NOMO-1 treated with dmso at 0.1 percent for 144 hours (cell line): Measurements from ENCODE around the gene GAP43.

Experiments
- DNase-seq: peaks from one replicate; lab custom pipeline; 2025; ENCODE audit not compliant: unreplicated experiment; lab: John Stamatoyannopoulos, UW

The GAP43 gene

GRCh38 chr3:115627180-115628074, 4.1 kb downstream of the GAP43 start:
- DNase-seq: no peak

DNA sequence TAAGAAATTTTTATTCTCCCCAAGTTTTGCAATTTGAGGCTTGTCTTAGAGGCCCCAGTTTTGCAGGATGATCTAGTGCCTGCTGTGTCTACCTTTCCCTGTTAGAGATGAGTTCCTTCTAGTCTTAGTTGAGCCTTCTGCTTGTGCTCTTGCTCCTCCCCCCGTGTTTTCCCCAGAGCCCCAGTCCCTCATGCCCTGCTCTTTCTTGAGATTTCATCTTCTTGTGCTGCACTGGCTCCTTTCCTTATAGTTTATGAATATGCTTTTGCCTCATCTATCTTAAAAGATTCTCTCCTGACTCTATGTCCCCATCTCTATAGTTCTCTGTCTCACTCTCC, 4.7 kb downstream of the GAP43 start:
- no peak for DNase-seq

DNA sequence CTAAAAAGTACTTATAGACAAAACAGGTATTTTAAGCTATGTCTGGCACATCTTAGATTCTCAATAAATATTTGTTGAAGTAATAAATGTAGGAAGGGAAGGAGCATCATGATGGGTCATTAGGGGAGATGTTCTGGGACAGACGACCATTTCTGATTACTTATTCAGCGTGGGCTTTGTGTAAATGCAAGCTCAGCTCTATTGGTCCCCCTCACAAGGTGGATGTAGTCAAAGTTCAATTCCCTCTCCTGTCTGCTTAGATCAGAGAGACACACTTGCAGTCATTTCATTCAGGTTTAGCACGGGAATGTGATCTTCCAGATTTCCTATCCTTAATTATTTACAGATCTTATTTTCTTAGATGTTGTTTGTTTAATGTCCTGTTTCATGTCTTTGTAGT, 7.5 kb downstream of the GAP43 start:
- DNase-seq: no peak

DNA sequence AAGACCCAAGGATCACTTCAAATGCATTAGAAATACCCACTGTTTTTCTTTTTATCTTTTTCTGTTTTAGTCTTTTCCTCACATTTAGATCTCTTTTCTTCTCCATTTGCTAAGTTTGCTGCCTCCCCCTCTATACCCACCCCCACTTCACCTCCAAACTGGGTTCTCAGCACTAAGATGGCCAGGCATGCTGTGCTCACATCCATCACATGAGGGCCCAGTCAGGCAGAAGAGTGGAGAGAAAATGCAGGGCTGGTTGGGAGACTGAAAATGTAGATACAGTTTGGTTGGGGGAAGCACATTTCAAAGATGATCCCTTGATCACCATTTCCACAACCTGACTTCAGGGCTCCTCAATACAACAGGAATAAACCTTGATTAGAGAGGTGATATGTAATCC, 8.7 kb downstream of the GAP43 start:
- no peak for DNase-seq

DNA sequence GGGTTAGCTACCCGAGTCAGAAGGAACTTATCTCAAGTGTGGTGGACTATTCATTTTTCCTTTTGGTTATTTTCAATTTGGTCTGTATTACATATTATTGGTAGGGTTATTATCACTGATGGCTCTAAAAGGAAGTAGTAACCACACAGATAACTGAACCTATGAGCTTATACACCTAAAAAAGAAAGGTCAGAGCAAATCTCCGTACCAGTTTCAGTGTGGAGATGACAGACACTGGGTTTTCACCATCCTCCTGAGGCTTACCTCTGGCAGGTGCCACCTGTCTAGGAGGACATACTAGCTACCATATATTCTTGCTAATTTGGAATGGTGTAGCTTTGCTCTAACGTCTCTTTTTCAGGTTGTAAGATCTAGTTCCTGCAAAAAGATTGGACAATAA, 10.2 kb downstream of the GAP43 start:
- DNase-seq: no peak

DNA sequence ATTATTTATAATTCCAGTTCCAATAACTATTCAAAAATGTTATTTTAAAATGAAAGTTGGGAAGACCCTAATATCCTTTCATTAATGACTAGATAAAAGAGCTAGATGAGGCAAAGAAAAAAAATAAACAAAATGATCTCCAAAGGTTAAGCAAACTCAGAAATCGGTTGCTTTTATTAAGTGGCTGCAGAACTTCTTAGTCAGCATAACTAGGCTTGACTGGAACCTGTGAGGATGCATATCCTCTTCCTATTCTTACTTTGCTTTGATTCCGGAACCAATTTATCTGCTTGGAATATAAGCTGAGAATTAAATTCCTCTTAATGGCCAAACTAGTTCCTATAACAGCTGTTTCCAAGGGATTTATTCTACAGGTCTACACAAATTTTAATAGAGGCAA, 10.7 kb downstream of the GAP43 start:
- no peak for DNase-seq

DNA sequence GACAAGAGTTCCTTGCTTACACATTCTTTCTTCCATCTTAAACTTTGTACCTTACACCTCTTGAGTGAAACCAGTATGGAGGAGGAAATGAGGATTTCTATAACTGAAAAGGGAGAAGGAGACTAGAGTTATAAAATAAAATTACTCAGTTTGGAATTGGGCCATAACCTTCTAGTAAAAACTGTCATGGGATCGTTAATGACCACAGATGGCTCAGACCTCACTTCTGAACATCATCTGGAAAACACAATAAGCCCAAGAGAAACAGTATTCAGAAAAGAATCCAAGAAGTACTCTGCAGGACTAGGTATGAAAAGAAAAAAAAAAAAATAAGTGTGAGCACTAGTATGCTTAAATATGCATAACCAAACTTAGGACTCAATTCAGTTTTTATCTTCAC, 12.1 kb downstream of the GAP43 start:
- DNase-seq: no peak

DNA sequence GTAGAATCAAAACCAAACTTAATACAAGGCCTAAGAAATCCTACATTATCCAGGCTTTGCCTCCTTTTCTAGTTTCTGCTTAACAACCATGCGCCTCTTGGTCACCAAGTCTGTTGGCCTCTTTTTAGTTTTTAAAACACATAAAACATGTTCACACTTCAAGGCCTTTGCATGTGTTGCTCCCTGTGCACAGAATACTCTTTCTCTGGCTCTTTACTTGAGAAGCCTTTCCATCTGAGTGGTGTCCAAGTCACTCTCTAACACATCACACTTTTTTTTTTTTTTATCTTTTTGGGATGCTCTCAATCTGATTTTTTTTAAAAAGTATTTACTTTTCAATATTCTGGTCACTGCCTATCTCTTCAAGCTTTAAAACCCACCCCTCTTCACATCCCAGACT, 14.9 kb downstream of the GAP43 start:
- DNase-seq: no peak

DNA sequence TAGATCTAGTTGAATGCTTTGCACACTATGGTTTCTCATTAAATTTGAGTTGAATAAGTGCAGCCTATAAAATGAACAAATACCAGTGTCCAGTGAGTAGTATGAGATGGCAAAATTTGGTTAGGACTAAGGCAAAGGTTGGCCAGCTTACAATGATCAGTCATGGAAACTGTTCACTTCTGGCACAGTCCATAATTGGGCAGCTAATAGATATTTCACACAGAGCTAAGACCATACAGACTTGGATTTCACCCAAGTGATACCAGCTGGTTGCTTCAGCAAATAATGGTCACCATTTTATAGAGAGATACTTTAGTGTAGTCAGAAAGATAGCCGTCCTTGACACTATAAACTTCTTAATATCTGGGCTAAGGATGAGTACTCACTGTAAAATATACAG, 15.7 kb downstream of the GAP43 start:
- no peak for DNase-seq

DNA sequence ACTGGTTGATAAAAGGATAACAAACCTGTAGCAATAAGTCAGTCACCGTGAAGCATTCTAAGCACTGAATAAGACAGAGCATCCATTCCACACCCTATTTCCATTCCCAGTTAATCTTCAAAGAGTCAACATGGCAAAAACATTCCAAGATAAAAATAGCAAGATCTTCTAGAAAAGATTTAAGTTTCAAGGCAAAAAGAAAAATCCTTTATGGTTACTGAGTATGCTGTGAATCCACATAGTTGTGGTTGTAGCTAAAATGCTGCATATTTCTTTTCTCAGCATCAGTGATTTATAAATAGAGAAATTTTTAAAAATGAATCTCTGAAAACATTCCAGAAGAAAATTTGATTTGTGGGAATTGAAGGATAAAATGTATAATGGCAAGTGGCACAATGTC, 21.1 kb downstream of the GAP43 start:
- DNase-seq: no peak

GRCh38 chr3:115646027-115646690, 22.8 kb downstream of the GAP43 start:
- no peak for DNase-seq

GRCh38 chr3:115648559-115648958, 25.2 kb downstream of the GAP43 start:
- DNase-seq: no peak

DNA sequence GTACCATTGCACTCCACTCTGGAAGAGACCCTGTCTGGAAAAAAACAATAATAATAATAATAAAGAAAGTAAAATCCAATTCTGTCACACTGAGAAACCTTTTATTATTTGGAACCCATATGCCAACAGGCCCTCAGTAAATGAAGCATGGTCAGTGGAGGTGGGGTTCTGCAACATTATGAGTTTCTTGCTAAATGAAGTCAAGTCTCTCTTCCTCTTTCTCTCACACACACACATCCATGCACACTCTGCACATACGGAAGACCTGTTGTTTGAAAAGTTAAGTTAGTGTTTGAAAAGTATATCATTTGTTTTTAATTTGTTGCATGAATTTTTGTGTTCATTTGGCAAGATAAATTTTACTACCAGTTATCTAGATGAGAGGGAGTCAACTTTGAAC, 27.8 kb downstream of the GAP43 start:
- peak; percentile 86 for DNase-seq

DNA sequence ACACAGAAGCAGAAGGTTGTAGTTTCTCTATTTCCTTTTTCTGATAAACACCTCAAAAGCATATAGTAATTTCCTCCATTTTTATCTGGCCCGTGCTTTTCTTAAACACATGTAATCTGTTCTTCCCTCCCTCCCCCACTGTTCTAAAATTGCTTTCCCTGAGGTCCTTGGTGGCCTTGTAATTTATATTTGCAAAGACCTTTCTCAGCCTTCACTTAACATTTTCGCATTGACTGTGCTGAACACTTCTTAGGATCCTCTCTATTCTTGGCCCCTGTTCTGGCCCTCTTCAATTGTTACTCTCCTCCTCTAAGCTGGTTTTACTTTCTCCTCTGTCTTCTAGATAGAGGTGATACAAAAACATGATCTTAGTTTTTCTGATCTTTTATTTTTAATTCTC, 28.3 kb downstream of the GAP43 start:
- DNase-seq: no peak

DNA sequence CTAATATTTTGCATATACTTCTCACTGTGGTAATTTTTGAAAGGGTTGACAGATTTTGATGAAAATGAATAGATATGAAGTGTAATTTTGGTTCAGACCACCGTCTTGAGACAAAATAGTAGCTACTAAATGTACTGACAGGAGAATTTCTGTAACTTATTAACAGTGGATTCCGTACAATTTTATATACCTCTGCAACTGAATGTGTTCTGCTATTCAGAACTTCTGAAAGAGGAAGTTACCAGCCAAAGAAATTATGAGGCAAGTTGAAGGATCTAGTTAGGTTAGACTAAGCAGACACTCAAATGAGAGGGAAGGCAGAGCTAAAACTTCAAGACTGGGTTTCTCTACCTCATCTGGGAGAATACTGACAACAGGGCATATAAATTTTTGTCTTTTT, 29.4 kb downstream of the GAP43 start:
- DNase-seq: peak; percentile 64

DNA sequence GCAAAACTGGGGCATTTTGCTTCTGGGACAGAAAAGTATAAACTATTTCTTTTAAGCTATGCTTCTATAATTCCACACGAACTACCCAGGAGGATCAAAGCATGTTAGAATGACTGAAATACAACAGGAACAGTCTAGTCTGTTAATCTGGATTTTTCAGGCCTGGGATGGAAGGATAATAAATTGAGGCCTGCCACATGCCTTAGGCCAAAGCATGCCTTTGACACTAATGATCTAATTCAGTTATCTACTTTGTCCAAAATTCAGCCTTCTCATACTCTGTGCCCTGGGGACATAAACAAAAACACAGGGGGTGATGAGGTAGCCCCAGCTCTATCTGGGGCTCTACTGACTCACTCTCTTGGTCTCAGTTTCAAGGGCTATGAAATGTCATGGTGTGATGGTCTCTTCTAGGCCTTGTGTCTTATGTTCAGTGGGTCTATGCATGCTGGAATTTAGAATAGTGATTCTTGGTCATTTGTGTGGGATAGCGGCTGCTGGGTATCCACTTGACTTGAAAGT, 32.5 kb downstream of the GAP43 start:
- DNase-seq: no peak

- no peak for DNase-seq
These were observed 33.9 kb downstream of the GAP43 start for GRCh38 chr3:115657168-115657567.

DNA sequence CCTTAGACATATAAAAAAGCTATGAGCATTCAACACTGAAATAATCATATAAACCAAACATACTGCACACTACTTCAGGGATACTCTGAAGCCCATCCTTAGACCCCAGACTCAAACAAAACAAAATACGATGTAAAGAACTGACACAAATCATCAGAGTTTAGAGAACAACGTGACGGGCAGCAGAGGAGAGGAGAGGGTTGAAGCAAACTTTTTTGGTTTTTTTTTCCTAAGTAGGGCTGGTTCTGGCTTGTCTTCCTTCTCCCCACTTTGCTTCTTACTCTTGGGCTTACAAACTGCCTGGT, 34.7 kb downstream of the GAP43 start:
- DNase-seq: no peak

DNA sequence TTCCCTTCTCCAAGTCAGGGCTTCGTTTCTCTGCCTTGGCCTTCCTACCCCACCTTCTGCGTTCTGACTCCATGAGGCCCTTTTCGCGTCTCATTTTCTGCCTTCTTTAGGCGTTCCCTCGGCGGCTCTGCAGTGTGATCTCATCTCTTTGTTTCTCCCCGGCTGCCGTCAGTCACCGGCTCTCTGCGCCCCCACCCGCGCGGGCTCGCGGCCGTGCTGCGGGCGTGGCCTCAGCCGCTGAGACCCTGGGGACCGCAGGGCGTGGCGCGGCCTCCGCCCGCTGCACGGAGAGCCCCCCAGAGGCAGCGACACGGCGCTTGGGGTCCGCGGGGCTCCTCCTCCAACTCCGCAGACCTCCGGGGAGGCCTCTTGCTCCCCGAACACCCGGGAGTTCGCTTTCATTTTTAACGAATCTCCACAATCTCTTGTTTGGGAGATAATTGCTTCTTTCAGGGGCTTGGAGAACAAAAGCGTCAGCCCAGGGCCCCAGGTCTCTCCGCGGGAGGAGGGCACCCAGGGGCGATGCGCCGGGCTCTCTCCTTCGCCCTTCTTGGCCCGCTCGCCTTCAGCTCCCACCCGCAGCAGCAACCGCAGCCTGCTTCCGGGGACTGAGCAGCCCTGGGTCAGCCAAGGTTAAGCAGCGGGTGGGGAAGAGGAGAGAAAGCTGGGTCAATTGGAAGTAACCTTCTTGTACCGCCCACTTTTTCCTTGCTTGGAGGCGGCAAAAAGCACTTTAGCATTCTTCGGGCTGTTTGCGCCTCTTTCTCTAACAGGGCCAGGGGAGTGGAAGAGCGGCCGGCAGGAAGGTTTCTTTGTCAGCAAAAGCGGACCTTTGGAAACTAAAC, 35.2 kb downstream of the GAP43 start:
- DNase-seq: peak; percentile 41

DNA sequence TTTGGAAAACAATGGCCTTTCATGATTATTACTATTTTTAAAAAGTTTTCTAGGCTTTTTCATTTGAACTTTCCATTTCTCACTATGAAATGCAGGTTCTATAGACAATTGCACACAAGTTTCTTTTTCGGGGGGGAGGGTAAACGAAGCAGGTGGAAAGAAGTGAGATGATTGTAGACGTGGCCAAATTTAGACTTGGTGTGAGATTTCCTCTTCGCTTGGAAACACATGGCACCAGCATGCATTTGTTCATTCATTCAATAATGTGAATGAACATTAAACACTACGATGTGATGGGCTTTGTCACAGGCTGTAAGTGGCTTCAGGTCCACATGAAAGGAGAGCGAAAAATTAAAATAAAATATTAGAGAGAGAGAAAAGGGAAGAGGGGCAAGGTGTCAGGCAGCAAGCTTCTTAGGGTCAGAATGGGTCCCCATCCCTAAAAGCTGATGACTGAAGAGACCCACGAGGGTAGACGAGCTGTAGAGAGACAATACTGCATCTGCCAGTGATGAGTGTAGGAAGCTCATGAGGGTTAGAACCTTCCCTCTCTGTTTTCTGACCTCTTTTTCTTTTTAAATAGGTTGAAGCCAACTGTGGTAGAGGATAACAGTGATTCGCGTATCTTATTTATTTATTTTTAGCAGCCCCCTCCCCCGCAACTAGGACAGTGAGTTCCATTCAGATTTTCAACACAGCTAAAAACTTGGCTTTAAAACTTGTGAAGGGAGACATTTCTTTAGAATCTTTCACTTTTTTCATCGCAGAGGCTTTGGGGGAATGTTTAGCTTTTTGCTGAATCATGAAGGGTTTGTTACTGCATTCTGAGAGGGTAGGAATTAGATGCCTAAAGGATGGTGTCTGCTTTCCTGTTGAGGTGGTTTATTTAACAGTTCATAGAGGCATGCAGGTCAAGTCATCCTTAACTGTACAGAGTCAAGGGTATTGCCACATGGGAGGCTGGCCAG, 36.2 kb downstream of the GAP43 start:
- no peak for DNase-seq
